IPS-NIHi7 (cell line): ENCODE data around the gene RGL3.
"Not testable (repeated sequence)": the region's sequence is repeated elsewhere in the genome, so short reads cannot be mapped to it uniquely, and the experiment has no call there.

Source experiments
- DNase-seq: peaks from one replicate; pipeline ENCODE4 v3.0.0; 2012; ENCODE audit warnings: mixed read lengths; ENCODE audit errors: extremely low spot score

Gene RGL3

GRCh38 chr19:11418549-11419506, at the start of gene RGL3:
Gene RGL3, minus strand, starts transcription at chr19:11419314. Its CDS starts 36 bp downstream, at chr19:11419278.
- DNase-seq, result peak; percentile 81

GRCh38 chr19:11468266-11468845, 49.2 kb upstream of the RGL3 start:
- not testable (repeated sequence) for DNase-seq

- DNase-seq, result no peak
These were observed 46.5 kb upstream of the RGL3 start for GRCh38 chr19:11465600-11465999.

GRCh38 chr19:11464333-11465265, 45.5 kb upstream of the RGL3 start:
- no peak for DNase-seq

GRCh38 chr19:11463391-11463790, 44.3 kb upstream of the RGL3 start:
- no peak for DNase-seq

GRCh38 chr19:11461453-11461852, 42.3 kb upstream of the RGL3 start:
- no peak for DNase-seq

- DNase-seq, result peak; percentile 49
These were observed 41.1 kb upstream of the RGL3 start for GRCh38 chr19:11460207-11460606.

GRCh38 chr19:11458912-11459311, 39.8 kb upstream of the RGL3 start:
- DNase-seq, result not testable (repeated sequence)

GRCh38 chr19:11458236-11458900, 39.3 kb upstream of the RGL3 start:
- no peak for DNase-seq

GRCh38 chr19:11457831-11458230, 38.7 kb upstream of the RGL3 start:
- peak; percentile 7 for DNase-seq

- DNase-seq, result no peak
These were observed 38.0 kb upstream of the RGL3 start for GRCh38 chr19:11457115-11457514.

- DNase-seq, result no peak
These were observed 37.5 kb upstream of the RGL3 start for GRCh38 chr19:11456659-11457058.

GRCh38 chr19:11455233-11455554, 36.1 kb upstream of the RGL3 start:
- not testable (repeated sequence) for DNase-seq

- DNase-seq, result peak; percentile 79
These were observed 34.6 kb upstream of the RGL3 start for GRCh38 chr19:11453468-11454341.

GRCh38 chr19:11452620-11453310, 33.7 kb upstream of the RGL3 start:
- DNase-seq, result no peak

- DNase-seq, result no peak
These were observed 32.9 kb upstream of the RGL3 start for GRCh38 chr19:11451871-11452619.

GRCh38 chr19:11451327-11451870, 32.3 kb upstream of the RGL3 start:
- no peak for DNase-seq

GRCh38 chr19:11450570-11451326, 31.6 kb upstream of the RGL3 start:
- no peak for DNase-seq
